OCI-LY7 (cell line): Measurements from ENCODE around the gene MGAT5B.

ENCODE experiments used
- EZH2phosphoT487 ChIP-seq: fragments of 200-600 bp; sonication (generic); IDR thresholded peaks from 2 replicates; pipeline ENCODE4 v1.6.1; 2018; ENCODE audit warnings: low read depth, borderline replicate concordance, mild to moderate bottlenecking, mixed run types, antibody characterized with exemption, low read length, moderate library complexity, mixed read lengths
- TF ChIP-seq, protein P1 (sequence below): fragments of 200-600 bp; sonication (generic); conservative IDR thresholded peaks from 2 replicates; pipeline ENCODE4 v1.5.1; 2014; ENCODE audit warnings: mild to moderate bottlenecking, antibody characterized with exemption, low read length, moderate library complexity, mixed read lengths

DNA sequence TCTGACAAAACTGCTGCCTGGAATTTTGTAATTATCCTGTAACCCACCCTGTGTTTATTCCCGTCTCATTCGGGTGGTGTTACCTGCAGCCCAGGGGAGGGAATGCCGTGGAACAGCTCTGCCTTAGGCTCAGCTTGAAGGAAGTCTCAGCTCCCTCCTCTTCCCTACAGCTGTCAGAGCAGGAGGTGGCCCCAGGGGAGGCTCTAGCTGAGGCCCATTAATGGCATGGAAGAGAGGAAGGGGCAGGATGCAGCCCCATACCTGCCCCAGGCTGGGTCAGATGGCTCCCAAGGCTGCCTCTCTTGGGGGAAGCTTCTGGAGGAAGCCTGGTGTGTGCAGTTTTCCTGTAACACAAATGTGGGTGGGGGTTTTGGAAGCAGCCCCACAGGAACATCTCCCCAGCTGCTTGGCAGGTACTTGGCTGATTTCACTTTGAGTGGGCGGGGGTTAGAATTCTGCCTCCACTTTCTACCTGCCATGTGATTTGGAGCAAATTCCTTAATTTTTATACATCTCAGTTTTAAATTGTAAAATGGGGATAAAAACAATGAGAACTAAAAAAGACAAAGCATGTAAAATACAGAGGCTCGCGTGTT lies 103.9 kb downstream of the MGAT5B start:
- TF ChIP-seq, protein P1, sequence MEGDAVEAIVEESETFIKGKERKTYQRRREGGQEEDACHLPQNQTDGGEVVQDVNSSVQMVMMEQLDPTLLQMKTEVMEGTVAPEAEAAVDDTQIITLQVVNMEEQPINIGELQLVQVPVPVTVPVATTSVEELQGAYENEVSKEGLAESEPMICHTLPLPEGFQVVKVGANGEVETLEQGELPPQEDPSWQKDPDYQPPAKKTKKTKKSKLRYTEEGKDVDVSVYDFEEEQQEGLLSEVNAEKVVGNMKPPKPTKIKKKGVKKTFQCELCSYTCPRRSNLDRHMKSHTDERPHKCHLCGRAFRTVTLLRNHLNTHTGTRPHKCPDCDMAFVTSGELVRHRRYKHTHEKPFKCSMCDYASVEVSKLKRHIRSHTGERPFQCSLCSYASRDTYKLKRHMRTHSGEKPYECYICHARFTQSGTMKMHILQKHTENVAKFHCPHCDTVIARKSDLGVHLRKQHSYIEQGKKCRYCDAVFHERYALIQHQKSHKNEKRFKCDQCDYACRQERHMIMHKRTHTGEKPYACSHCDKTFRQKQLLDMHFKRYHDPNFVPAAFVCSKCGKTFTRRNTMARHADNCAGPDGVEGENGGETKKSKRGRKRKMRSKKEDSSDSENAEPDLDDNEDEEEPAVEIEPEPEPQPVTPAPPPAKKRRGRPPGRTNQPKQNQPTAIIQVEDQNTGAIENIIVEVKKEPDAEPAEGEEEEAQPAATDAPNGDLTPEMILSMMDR = no peak
- TF ChIP-seq EZH2phosphoT487 = no peak
